PC-3 (cell line): ENCODE measurements around the gene SDC1. TPM values are rescaled to one million over a fixed set of nuclear protein-coding genes. Genes with fewer than 3 reads are reported as not detected.

Source experiments
- ATAC-seq: fragments of 200-7000 bp; cut with Tn5 transposase; 2 replicates; pipeline ENCODE4 v1.9.1; 2020; ENCODE audit warnings: mild to moderate bottlenecking, moderate library complexity
- BruUV-seq: library from RNA; stranded (reverse); fragments of 400-500 nt; replicated peaks from 2 replicates; lab custom pipeline; 2021; lab: Mats Ljungman, UMichigan
- CTCF ChIA-PET: fragments of 300-600 bp; sonication (Branson Sonifier 250); formaldehyde crosslinking; loops from one replicate; lab custom pipeline; 2022; ENCODE audit warnings: antibody characterized with exemption; lab: Charles Lee
- POLR2A ChIA-PET: fragments of 300-600 bp; sonication (Branson Sonifier 250); formaldehyde crosslinking; loops from one replicate; lab custom pipeline; 2022; ENCODE audit warnings: antibody characterized with exemption; ENCODE audit not compliant: unreplicated experiment; lab: Charles Lee
- DNase-seq: peaks from one replicate; pipeline ENCODE4 v3.0.0-alpha.2; 2015
- H2AFZ ChIP-seq: fragments of 300-600 bp; sonication (generic); 2 replicates; pipeline ENCODE4 v1.6.0; 2016; ENCODE audit warnings: antibody characterized with exemption, low read length
- H3F3A ChIP-seq: fragments of 300-600 bp; sonication (generic); one replicate; pipeline ENCODE4 v1.6.0; 2017; ENCODE audit warnings: antibody characterized with exemption, low read length, control low read depth, mild to moderate bottlenecking; ENCODE audit not compliant: unreplicated experiment
- H3K27ac ChIP-seq: fragments of 300-600 bp; sonication (generic); 2 replicates; pipeline ENCODE4 v1.5.1; 2016; ENCODE audit warnings: mild to moderate bottlenecking, low read length
- H3K27me3 ChIP-seq: fragments of 300-600 bp; sonication (generic); 2 replicates; pipeline ENCODE4 v1.6.1; 2016; ENCODE audit warnings: low read length, mixed read lengths
- H3K36me3 ChIP-seq: fragments of 300-600 bp; sonication (generic); 2 replicates; pipeline ENCODE4 v1.6.1; 2016; ENCODE audit warnings: low read depth, mixed run types, low read length, mixed read lengths
- H3K4me1 ChIP-seq: fragments of 300-600 bp; sonication (generic); 2 replicates; pipeline ENCODE4 v1.5.1; 2016; ENCODE audit warnings: low read length; ENCODE audit not compliant: insufficient read depth
- H3K4me2 ChIP-seq: fragments of 300-600 bp; sonication (generic); 2 replicates; pipeline ENCODE4 v1.6.0; 2016; ENCODE audit warnings: low read length
- H3K4me3 ChIP-seq: fragments of 300-600 bp; sonication (generic); 2 replicates; pipeline ENCODE4 v1.5.1; 2016; ENCODE audit warnings: mild to moderate bottlenecking, low read length, mixed read lengths
- H3K79me2 ChIP-seq: fragments of 300-600 bp; sonication (generic); 2 replicates; pipeline ENCODE4 v1.6.1; 2017; ENCODE audit warnings: low read length, mixed read lengths
- H3K9ac ChIP-seq: fragments of 300-600 bp; sonication (generic); 2 replicates; pipeline ENCODE4 v1.6.0; 2016; ENCODE audit warnings: mild to moderate bottlenecking, low read length
- H3K9me2 ChIP-seq: fragments of 300-600 bp; sonication (generic); replicated peaks from 2 replicates; pipeline ENCODE4 v1.6.1; 2016; ENCODE audit warnings: mixed run types, low read length, mixed read lengths
- H3K9me3 ChIP-seq: fragments of 300-600 bp; sonication (generic); 2 replicates; pipeline ENCODE4 v1.6.1; 2016; ENCODE audit warnings: low read length, mixed read lengths
- H4K20me1 ChIP-seq: fragments of 300-600 bp; sonication (generic); 2 replicates; pipeline ENCODE4 v1.6.1; 2016; ENCODE audit warnings: low read length, mixed read lengths
- CTCF ChIP-seq: fragments of 300-600 bp; sonication (generic); conservative IDR thresholded peaks from 2 replicates; pipeline ENCODE4 v1.5.1; 2017; ENCODE audit warnings: antibody characterized with exemption, low read depth, mild to moderate bottlenecking, low read length
- EZH2 ChIP-seq: fragments of 300-600 bp; sonication (generic); IDR thresholded peaks from one replicate; pipeline ENCODE4 v1.6.1; 2017; ENCODE audit warnings: antibody characterized with exemption, mild to moderate bottlenecking, low read length; ENCODE audit not compliant: unreplicated experiment
- EZH2phosphoT487 ChIP-seq: fragments of 300-600 bp; sonication (generic); IDR thresholded peaks from 2 replicates; pipeline ENCODE4 v1.6.1; 2018; ENCODE audit warnings: mild to moderate bottlenecking, antibody characterized with exemption, low read length, borderline replicate concordance
- intact Hi-C: fragments of 100-400 bp; cut with micrococcal nuclease; formaldehyde crosslinking; loops from 2 replicates; pipeline ENCODE4 v1.9.0; 2023
- total RNA-seq: library from RNA; depleted of rRNA; stranded (reverse); fragments of >200 nt; gene quantifications from 2 replicates; pipeline ENCODE4 v1.2.3, GENCODE V29; 2014

The SDC1 gene
- total RNA-seq, 1 experiment from 2014 or later, result 358 TPM

DNA sequence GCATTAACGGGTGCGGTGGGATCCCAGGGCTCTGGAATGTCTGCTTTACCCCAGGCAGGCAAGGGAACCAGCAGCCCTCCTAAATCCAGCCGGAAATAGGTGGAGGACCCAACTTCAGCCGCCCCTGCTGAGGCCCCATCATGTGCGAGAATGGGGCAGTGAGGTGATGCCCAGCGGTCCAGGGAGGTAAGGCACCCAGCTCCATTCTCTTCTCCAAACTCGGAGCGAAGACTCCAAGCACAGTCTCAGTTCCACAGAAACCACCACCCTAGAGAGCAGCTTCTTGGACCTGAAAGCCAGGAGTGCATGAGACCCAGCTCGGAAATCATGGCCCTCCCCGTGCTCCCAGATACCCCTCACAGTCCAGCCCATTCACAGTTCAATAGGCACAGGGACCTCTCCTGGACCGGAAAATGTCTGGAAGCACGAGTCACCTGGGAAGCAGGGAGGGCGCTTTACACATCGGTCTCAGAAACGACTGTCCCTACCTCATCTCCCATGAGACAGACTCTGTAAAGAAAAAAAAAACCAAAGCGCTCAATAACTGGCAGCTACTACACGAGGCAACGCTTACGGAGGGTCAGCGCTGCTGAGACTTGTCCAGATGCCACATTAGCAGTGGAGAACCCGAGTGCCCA, 2.0 kb downstream of the SDC1 start:
- DNase-seq (peak; percentile 54), ATAC-seq (no peak)
- CTCF ChIA-PET, result interaction anchor here (0.7 to 0.9 kb wide), 2 partner anchors 10 to 68 kb away, joined by 3 read pairs; no protein-coding TSS in a partner anchor
- POLR2A ChIA-PET, result interaction anchor here (0.6 to 0.7 kb wide), 2 partner anchors 10 to 28 kb away, joined by 4 read pairs; no protein-coding TSS in a partner anchor
- H3K4me2 ChIP-seq, result peak overlapping the region; percentile 86
- no peaks in the 10 kb centered on the region for H3K27me3 ChIP-seq
- H3K9me3 ChIP-seq, result no peaks in the 10 kb centered on the region
- H4K20me1 ChIP-seq, result peaks cover 44% of the 10 kb centered on the region
- BruUV-seq, result TSS peak; percentile 47
- H3K4me3 ChIP-seq, result peak overlapping the region; percentile 78
- peaks cover 17% of the 10 kb centered on the region for H3K36me3 ChIP-seq
- H3K9me2 ChIP-seq, result no peaks in the 10 kb centered on the region
- intact Hi-C loops, result no loop called here
- H3K4me1 ChIP-seq, result peaks cover 47% of the 10 kb centered on the region
- no peaks in the 10 kb centered on the region for H3F3A ChIP-seq
- peaks cover 70% of the 10 kb centered on the region for H3K79me2 ChIP-seq
- no peak for TF ChIP-seq EZH2phosphoT487
- no peak for TF ChIP-seq EZH2
- no peak for TF ChIP-seq CTCF
- peak overlapping the region; percentile 89 for H3K9ac ChIP-seq
- peak overlapping the region; percentile 28 for H2AFZ ChIP-seq
- peak overlapping the region; percentile 73 for H3K27ac ChIP-seq

- intact Hi-C loops, result no loop called here
- CTCF ChIA-PET, result interaction anchor here (0.9 kb wide), 1 partner anchor 69 kb away, joined by 3 read pairs; no protein-coding TSS in a partner anchor
- POLR2A ChIA-PET, result interaction anchor here (0.6 to 0.7 kb wide), 2 partner anchors 10 to 28 kb away, joined by 4 read pairs; no protein-coding TSS in a partner anchor
- Histone ChIP-seq H3K9me2 (no peaks in the 10 kb centered on the region), H3K27me3 (no peaks in the 10 kb centered on the region), H4K20me1 (peaks cover 48% of the 10 kb centered on the region), H3K27ac (peak overlapping the region; percentile 73), H3K36me3 (peaks cover 17% of the 10 kb centered on the region), H3K9ac (peak overlapping the region; percentile 89), H2AFZ (no peak overlapping the region), H3F3A (no peaks in the 10 kb centered on the region), H3K4me3 (peak overlapping the region; percentile 78), H3K4me2 (peak overlapping the region; percentile 86), H3K9me3 (no peaks in the 10 kb centered on the region), H3K4me1 (peaks cover 54% of the 10 kb centered on the region), H3K79me2 (peaks cover 77% of the 10 kb centered on the region)
- ATAC-seq, result no peak
- BruUV-seq, result no TSS peak
- TF ChIP-seq EZH2phosphoT487 (no peak), CTCF (no peak)
- peak; percentile 41 for DNase-seq
These were observed 2.7 kb downstream of the SDC1 start for GRCh38 chr2:20222014-20222768.
